Midbrain (tissue), 1 donor: ENCODE data around the gene ZNF24.

ENCODE experiments used
- DNase-seq: peaks from one replicate; lab custom pipeline; 2025; lab: John Stamatoyannopoulos, UW

Gene ZNF24

GRCh38 chr18:35343936-35344735, at the start of gene ZNF24:
ZNF24 (minus strand) TSS chr18:35344420; CDS start chr18:35340650, 3,770 bp downstream.
- peak; percentile 98 for DNase-seq

- no peak for DNase-seq
These were observed 49.5 kb upstream of the ZNF24 start for GRCh38 chr18:35393716-35394115.

- no peak for DNase-seq
These were observed 48.2 kb upstream of the ZNF24 start for GRCh38 chr18:35392375-35392774.

- no peak for DNase-seq
These were observed 46.9 kb upstream of the ZNF24 start for GRCh38 chr18:35390951-35391700.

- no peak for DNase-seq
These were observed 44.9 kb upstream of the ZNF24 start for GRCh38 chr18:35389095-35389618.

- no peak for DNase-seq
These were observed 42.9 kb upstream of the ZNF24 start for GRCh38 chr18:35387152-35387571.

GRCh38 chr18:35386600-35387100, 42.4 kb upstream of the ZNF24 start:
- peak; percentile 85 for DNase-seq

GRCh38 chr18:35383136-35383535, 38.9 kb upstream of the ZNF24 start:
- DNase-seq, result no peak

GRCh38 chr18:35379421-35379820, 35.2 kb upstream of the ZNF24 start:
- DNase-seq, result no peak

- DNase-seq, result no peak
These were observed 34.3 kb upstream of the ZNF24 start for GRCh38 chr18:35378574-35378896.

- DNase-seq, result no peak
These were observed 33.8 kb upstream of the ZNF24 start for GRCh38 chr18:35377875-35378573.

- peak; percentile 66 for DNase-seq
These were observed 32.8 kb upstream of the ZNF24 start, which contains the start of gene ZNF396 for GRCh38 chr18:35376742-35377695. ZNF396 (minus strand) TSS chr18:35377337; CDS start chr18:35374292, 3,045 bp downstream.

- no peak for DNase-seq
These were observed 32.1 kb upstream of the ZNF24 start for GRCh38 chr18:35376393-35376741.

GRCh38 chr18:35374708-35375107, 30.5 kb upstream of the ZNF24 start:
- DNase-seq, result no peak

- no peak for DNase-seq
These were observed 27.4 kb upstream of the ZNF24 start for GRCh38 chr18:35371412-35372195.

- no peak for DNase-seq
These were observed 24.9 kb upstream of the ZNF24 start for GRCh38 chr18:35369126-35369525.

GRCh38 chr18:35368595-35368994, 24.4 kb upstream of the ZNF24 start:
- no peak for DNase-seq

GRCh38 chr18:35362531-35362930, 18.3 kb upstream of the ZNF24 start:
- DNase-seq, result no peak

GRCh38 chr18:35361570-35362321, 17.5 kb upstream of the ZNF24 start:
- DNase-seq, result no peak
